ENCODE measurements around the gene TAB3. TPM values are rescaled to one million over a fixed set of nuclear protein-coding genes. Genes with fewer than 3 reads are reported as not detected.

TAB3 gene, protein sequence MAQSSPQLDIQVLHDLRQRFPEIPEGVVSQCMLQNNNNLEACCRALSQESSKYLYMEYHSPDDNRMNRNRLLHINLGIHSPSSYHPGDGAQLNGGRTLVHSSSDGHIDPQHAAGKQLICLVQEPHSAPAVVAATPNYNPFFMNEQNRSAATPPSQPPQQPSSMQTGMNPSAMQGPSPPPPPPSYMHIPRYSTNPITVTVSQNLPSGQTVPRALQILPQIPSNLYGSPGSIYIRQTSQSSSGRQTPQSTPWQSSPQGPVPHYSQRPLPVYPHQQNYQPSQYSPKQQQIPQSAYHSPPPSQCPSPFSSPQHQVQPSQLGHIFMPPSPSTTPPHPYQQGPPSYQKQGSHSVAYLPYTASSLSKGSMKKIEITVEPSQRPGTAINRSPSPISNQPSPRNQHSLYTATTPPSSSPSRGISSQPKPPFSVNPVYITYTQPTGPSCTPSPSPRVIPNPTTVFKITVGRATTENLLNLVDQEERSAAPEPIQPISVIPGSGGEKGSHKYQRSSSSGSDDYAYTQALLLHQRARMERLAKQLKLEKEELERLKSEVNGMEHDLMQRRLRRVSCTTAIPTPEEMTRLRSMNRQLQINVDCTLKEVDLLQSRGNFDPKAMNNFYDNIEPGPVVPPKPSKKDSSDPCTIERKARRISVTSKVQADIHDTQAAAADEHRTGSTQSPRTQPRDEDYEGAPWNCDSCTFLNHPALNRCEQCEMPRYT
- 16.4 TPM for polyA plus RNA-seq (2013, experiment 1 of 2)
- 13.1 TPM for polyA plus RNA-seq (2013, experiment 2 of 2)

DNA sequence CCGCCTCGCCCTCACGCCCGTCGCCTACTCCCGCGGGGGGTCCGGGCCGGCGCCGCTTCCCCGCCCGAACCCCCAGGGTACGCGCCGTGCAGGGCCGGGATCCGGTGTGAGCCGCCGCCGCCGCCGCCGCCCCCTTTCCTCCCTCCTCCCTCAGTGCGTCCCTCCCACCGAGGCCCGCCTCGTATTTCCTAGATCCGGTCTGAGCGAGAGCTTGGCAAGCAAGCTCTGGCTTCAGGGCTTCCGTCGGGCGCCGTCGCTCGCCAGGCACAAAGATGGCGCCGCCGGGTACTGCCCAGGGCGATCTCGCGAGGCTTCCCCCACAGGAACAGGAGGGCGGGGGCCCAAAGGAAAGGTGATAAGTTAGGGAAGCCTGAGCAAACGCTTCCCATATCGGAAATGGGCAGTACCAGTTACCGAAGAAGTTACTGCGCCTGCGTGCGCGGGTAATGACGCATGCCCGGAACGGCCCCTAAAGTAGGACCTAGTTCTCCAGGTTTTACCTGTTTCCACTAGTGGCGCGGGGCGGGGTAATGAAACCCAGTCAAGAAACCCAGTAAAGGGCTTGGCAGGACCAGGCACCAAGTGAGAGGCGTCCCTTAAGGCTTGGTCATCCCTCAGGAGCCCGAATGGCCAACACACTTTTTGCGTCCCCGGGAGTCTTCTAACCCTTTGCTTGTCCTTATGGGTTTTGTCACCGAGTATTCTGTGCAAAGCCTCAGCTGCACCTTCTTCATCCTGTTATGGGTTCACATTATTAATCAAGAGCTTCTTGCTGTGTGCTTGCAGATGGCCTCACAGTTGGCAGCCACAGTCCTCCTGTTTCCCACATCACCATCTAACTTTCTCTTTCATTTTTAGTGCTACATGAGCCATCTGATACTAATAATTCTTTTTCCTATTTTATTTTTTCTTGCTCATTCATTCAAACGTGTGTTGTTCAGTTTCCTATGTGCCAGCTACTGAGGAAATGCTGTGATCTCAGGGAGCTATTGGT is at the start of gene TAB3:
Gene TAB3, minus strand, starts transcription at position 108 of the 994 bp plus-strand sequence. CDS start 29,666 bp downstream, outside the sequence.
- Histone ChIP-seq H3K9me3 (ENCODE audit: control insufficient read depth, low read length) (no peaks in the 10 kb centered on the region), H3K4me3 (ENCODE audit: extremely low read depth, insufficient read depth, low read length, poor library complexity, severe bottlenecking) (peak within 1 kb of the TSS; percentile 63), H3K4me1 (ENCODE audit: control insufficient read depth, insufficient read depth, low read length, poor library complexity, severe bottlenecking) (no peaks in the 10 kb centered on the region), H3K27ac (ENCODE audit: low read depth, low read length, severe bottlenecking) (peak within 1 kb of the TSS; percentile 67), H3K36me3 (ENCODE audit: control insufficient read depth, insufficient read depth, low read length) (no peaks in the 10 kb centered on the region)
- WGBS, 2 experiments (ENCODE audit: insufficient coverage in 2 of 2): 1% methylated on average over 13 to 25 of the region's 62 CpGs

DNA sequence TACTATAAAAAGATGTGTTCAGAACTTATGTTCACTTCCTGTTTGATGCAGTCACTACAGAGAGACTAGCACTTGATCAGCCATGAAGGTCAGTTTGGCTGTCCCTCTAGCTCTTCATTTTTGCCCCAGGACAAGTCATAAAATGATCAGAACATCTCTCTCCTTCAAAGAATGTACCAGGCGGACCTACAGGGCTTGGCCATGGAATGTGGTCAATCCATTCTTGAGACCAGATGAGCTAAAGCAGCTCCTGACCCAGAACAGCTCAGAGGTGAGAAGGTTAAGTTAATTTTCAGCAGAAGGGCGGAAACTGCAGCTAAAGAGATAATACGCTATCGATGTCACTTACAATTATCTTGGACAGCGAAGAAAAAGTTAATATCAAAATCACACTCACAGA is 49.2 kb upstream of the TAB3 start:
- WGBS, 2 experiments (ENCODE audit: insufficient coverage in 2 of 2): 100% methylated on average over 2 of the region's 5 CpGs; no CpG with 5 or more reads in 1 of the 2 experiments
- Histone ChIP-seq H3K27ac (ENCODE audit: low read depth, low read length, severe bottlenecking) (no peak overlapping the region), H3K4me3 (ENCODE audit: extremely low read depth, insufficient read depth, low read length, poor library complexity, severe bottlenecking) (no peak overlapping the region), H3K4me1 (ENCODE audit: control insufficient read depth, insufficient read depth, low read length, poor library complexity, severe bottlenecking) (no peaks in the 10 kb centered on the region), H3K36me3 (ENCODE audit: control insufficient read depth, insufficient read depth, low read length) (no peaks in the 10 kb centered on the region), H3K9me3 (ENCODE audit: control insufficient read depth, low read length) (no peaks in the 10 kb centered on the region)

DNA sequence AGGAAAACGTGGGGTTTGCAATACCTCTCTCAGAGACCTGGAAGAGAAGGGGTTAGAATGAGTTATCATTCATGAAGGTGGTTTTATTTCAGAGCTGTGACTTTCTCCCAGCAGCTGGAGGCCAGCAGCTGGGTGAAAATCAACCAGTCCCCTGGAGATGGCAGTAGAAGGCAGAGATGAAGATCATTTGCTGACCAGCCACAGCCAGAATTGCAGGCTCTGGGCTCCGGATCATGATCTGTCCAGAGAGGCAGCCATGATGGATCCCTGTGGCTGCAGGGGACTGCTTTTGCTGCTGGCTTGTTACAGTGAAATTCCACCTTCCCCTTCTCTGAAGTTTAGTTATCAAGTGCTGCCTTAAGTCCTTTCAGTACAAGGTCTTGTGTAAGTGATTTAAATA is 46.9 kb upstream of the TAB3 start:
- no peaks in the 10 kb centered on the region for H3K4me1 ChIP-seq (ENCODE audit: control insufficient read depth, insufficient read depth, low read length, poor library complexity, severe bottlenecking)
- no peak overlapping the region for H3K27ac ChIP-seq (ENCODE audit: low read depth, low read length, severe bottlenecking)
- H3K9me3 ChIP-seq (ENCODE audit: control insufficient read depth, low read length): no peaks in the 10 kb centered on the region
- no peak overlapping the region for H3K4me3 ChIP-seq (ENCODE audit: extremely low read depth, insufficient read depth, low read length, poor library complexity, severe bottlenecking)
- H3K36me3 ChIP-seq (ENCODE audit: control insufficient read depth, insufficient read depth, low read length): no peaks in the 10 kb centered on the region
- 45% methylated on average over 2 of the region's 2 CpGs; no CpG with 5 or more reads in 1 of the 2 experiments for WGBS, 2 experiments (ENCODE audit: insufficient coverage in 2 of 2)

DNA sequence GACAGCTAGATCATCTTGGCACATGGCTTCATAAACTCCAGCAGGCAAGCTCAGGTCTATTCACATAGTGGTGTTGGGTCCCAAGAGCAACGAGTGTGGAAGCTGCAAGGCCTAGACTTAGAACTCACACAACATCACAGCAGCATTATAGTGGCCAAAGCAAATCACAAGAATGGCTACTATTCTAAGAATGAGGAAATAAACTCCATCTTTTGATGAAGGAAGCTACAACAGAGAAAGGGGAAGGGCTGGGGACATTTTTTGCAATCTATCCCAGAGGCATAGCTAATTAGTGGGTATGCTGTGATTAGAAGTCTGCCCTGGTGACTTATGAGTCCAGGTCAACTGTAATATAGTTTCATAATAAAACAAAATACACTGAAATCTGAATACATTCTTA is 42.9 kb upstream of the TAB3 start:
- Histone ChIP-seq H3K4me3 (ENCODE audit: extremely low read depth, insufficient read depth, low read length, poor library complexity, severe bottlenecking) (no peak overlapping the region), H3K9me3 (ENCODE audit: control insufficient read depth, low read length) (no peaks in the 10 kb centered on the region), H3K36me3 (ENCODE audit: control insufficient read depth, insufficient read depth, low read length) (no peaks in the 10 kb centered on the region), H3K27ac (ENCODE audit: low read depth, low read length, severe bottlenecking) (no peak overlapping the region), H3K4me1 (ENCODE audit: control insufficient read depth, insufficient read depth, low read length, poor library complexity, severe bottlenecking) (no peaks in the 10 kb centered on the region)
- no CpG with 5 or more reads among the region's 1 CpG for WGBS, 2 experiments (ENCODE audit: insufficient coverage in 2 of 2)

DNA sequence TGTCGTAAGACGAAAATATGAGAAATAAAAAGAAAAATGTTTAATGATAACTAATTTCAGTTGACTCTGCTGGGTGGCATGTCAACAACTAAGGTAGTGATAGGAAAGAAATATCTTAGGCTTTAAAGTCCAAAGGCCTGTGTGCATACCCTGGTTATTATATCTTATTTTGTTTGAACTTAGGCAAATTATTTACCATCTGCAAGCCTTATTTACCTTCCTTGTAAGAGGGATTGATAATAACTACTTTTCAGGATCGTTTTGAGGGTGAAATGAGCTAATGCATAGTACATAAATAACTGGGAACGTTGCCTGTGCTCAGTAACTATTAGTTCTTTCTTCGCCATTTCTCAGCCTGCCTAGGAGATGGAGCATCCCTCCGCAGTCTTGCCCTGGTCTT is 41.6 kb upstream of the TAB3 start:
- Histone ChIP-seq H3K27ac (ENCODE audit: low read depth, low read length, severe bottlenecking) (no peak overlapping the region), H3K4me3 (ENCODE audit: extremely low read depth, insufficient read depth, low read length, poor library complexity, severe bottlenecking) (no peak overlapping the region), H3K4me1 (ENCODE audit: control insufficient read depth, insufficient read depth, low read length, poor library complexity, severe bottlenecking) (no peaks in the 10 kb centered on the region), H3K9me3 (ENCODE audit: control insufficient read depth, low read length) (no peaks in the 10 kb centered on the region), H3K36me3 (ENCODE audit: control insufficient read depth, insufficient read depth, low read length) (no peaks in the 10 kb centered on the region)
- WGBS, 2 experiments (ENCODE audit: insufficient coverage in 2 of 2): no CpG with 5 or more reads among the region's 6 CpGs

DNA sequence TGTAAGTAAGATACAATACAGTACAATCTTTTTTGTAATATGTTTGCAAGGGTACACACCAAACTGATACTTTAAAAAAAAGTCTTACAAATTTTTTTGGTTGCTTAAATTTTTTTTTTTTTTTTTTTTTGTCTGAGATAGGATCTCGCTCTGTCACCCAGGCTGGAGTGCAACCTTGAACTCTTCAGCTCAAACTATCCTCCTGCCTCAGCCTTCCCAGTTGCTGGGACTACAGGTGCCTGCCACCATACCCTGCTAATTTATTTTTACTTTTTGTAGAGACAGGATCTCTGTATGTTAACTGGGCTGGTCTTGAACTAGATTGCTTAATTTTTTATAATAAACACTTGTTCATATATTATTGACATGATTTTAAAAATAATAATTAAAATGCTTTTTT is 41.1 kb upstream of the TAB3 start:
- Histone ChIP-seq H3K4me1 (ENCODE audit: control insufficient read depth, insufficient read depth, low read length, poor library complexity, severe bottlenecking) (no peaks in the 10 kb centered on the region), H3K36me3 (ENCODE audit: control insufficient read depth, insufficient read depth, low read length) (no peaks in the 10 kb centered on the region)
- no CpG with 5 or more reads among the region's 1 CpG for WGBS, 2 experiments (ENCODE audit: insufficient coverage in 2 of 2)

DNA sequence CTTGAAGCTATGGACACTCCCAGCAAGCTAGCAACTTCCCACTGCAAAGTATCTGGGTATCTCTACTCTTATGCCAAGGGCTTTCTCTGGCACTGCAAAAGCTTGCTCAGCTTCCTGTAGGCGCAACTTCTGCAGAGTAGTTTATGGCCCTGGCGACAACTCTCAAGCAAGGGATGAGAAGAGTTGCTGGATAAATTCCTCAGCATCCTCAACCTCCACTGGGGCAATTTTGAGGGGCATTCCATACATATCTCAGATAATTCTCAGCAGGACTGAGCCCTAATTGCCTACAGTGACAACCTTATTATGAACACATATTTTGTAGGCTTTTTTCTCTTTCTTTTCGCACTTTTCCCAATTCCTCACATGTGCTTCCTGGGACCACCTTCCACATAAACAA is 31.2 kb upstream of the TAB3 start:
- WGBS, 2 experiments (ENCODE audit: insufficient coverage in 2 of 2): no CpG with 5 or more reads among the region's 3 CpGs
- Histone ChIP-seq H3K36me3 (ENCODE audit: control insufficient read depth, insufficient read depth, low read length) (no peaks in the 10 kb centered on the region), H3K27ac (ENCODE audit: low read depth, low read length, severe bottlenecking) (no peak overlapping the region), H3K4me3 (ENCODE audit: extremely low read depth, insufficient read depth, low read length, poor library complexity, severe bottlenecking) (no peak overlapping the region), H3K4me1 (ENCODE audit: control insufficient read depth, insufficient read depth, low read length, poor library complexity, severe bottlenecking) (no peaks in the 10 kb centered on the region), H3K9me3 (ENCODE audit: control insufficient read depth, low read length) (no peaks in the 10 kb centered on the region)

More for the DNA sequence above, 41.1 kb upstream of the TAB3 start:
- no peaks in the 10 kb centered on the region for H3K9me3 ChIP-seq (ENCODE audit: control insufficient read depth, low read length)
- H3K27ac ChIP-seq (ENCODE audit: low read depth, low read length, severe bottlenecking): no peak overlapping the region
- H3K4me3 ChIP-seq (ENCODE audit: extremely low read depth, insufficient read depth, low read length, poor library complexity, severe bottlenecking): no peak overlapping the region

DNA sequence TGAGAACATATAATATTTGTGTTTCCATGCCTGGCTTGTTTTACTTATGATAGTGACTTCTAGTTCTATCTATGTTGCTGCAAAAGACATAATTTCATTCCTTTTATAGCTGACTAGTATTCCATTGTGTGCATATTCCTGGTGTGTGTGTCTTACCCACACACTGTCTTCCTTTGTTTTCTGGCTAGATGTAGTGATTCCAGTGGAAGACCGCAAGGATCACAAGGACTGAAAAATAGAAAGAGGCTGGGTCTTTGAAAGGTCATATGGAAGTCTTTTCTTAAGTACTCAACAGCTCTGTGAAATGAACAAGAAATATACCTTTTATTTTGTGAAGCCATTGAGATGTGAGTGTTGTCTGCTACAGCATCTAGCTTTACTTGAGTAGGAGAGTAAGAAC is 29.4 kb upstream of the TAB3 start:
- H3K36me3 ChIP-seq (ENCODE audit: control insufficient read depth, insufficient read depth, low read length): no peaks in the 10 kb centered on the region
- no peaks in the 10 kb centered on the region for H3K9me3 ChIP-seq (ENCODE audit: control insufficient read depth, low read length)
- H3K4me3 ChIP-seq (ENCODE audit: extremely low read depth, insufficient read depth, low read length, poor library complexity, severe bottlenecking): no peak overlapping the region
- no peaks in the 10 kb centered on the region for H3K4me1 ChIP-seq (ENCODE audit: control insufficient read depth, insufficient read depth, low read length, poor library complexity, severe bottlenecking)
- no peak overlapping the region for H3K27ac ChIP-seq (ENCODE audit: low read depth, low read length, severe bottlenecking)
- no CpG with 5 or more reads among the region's 1 CpG for WGBS, 2 experiments (ENCODE audit: insufficient coverage in 2 of 2)

DNA sequence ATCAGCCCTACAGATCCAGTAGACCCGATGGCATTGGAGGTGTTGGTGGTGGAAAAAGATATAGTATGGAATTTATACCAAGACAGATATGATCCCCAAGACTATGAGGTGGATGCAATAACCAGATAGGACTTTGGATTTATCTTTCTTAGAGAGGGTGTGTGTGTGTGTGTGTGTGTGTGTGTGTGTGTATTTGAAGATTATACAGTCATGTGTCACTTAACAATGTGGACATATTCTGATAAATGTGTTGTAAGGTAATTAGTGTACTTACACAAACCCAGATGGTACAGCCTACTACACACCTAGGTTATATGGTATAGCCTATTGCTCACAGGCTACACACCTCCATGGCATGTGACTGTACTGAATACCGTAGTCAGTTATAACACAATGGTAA is 24.4 kb upstream of the TAB3 start:
- Histone ChIP-seq H3K9me3 (ENCODE audit: control insufficient read depth, low read length) (no peaks in the 10 kb centered on the region), H3K36me3 (ENCODE audit: control insufficient read depth, insufficient read depth, low read length) (no peaks in the 10 kb centered on the region), H3K4me1 (ENCODE audit: control insufficient read depth, insufficient read depth, low read length, poor library complexity, severe bottlenecking) (peaks cover 4% of the 10 kb centered on the region), H3K4me3 (ENCODE audit: extremely low read depth, insufficient read depth, low read length, poor library complexity, severe bottlenecking) (no peak overlapping the region), H3K27ac (ENCODE audit: low read depth, low read length, severe bottlenecking) (no peak overlapping the region)
- 100% methylated on average over 1 of the region's 2 CpGs; no CpG with 5 or more reads in 1 of the 2 experiments for WGBS, 2 experiments (ENCODE audit: insufficient coverage in 2 of 2)

DNA sequence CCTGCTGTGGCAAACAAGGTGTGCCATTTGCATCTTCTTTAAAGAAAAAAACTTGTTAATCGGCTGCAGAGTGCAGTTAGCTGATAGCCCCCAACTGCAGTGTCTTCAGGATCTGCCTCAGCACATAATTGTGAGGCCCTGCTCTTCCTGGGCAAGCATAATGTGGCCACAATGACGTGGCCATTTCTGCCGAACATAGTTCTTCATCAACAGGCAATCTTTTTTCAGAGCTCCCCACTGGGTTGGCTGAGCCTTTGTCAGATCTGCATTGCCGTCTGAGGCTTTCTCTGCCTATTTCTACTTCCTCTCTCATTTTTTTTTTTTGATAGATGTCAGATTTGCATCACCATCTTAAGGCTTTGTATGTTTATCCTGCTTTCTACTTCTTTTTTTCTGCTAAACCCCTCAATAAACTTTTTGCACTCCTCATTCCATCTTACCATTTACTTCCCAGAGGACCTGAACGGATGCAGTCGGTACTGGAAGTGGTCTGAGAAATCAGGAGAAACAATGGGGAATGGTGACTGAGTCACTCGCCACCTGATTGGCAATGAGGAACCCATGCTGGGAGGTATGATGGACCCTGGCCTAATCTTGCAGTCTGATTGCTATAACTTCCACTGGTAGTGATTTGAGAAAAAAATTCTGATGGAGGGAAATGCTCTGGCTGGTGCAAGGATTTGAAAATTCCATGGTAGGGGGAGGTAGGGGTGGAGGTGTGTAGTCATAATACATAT is 21.2 kb upstream of the TAB3 start:
- WGBS, 2 experiments (ENCODE audit: insufficient coverage in 2 of 2): 26 to 60% methylated on average over 3 of the region's 7 CpGs
- no peaks in the 10 kb centered on the region for H3K36me3 ChIP-seq (ENCODE audit: control insufficient read depth, insufficient read depth, low read length)
- H3K4me1 ChIP-seq (ENCODE audit: control insufficient read depth, insufficient read depth, low read length, poor library complexity, severe bottlenecking): peaks cover 4% of the 10 kb centered on the region
- H3K4me3 ChIP-seq (ENCODE audit: extremely low read depth, insufficient read depth, low read length, poor library complexity, severe bottlenecking): no peak overlapping the region
- H3K27ac ChIP-seq (ENCODE audit: low read depth, low read length, severe bottlenecking): no peak overlapping the region
- no peaks in the 10 kb centered on the region for H3K9me3 ChIP-seq (ENCODE audit: control insufficient read depth, low read length)

Measured in mesodermal cell (in vitro differentiated cells).